ENCODE data around the gene PI4K2A.

DNA sequence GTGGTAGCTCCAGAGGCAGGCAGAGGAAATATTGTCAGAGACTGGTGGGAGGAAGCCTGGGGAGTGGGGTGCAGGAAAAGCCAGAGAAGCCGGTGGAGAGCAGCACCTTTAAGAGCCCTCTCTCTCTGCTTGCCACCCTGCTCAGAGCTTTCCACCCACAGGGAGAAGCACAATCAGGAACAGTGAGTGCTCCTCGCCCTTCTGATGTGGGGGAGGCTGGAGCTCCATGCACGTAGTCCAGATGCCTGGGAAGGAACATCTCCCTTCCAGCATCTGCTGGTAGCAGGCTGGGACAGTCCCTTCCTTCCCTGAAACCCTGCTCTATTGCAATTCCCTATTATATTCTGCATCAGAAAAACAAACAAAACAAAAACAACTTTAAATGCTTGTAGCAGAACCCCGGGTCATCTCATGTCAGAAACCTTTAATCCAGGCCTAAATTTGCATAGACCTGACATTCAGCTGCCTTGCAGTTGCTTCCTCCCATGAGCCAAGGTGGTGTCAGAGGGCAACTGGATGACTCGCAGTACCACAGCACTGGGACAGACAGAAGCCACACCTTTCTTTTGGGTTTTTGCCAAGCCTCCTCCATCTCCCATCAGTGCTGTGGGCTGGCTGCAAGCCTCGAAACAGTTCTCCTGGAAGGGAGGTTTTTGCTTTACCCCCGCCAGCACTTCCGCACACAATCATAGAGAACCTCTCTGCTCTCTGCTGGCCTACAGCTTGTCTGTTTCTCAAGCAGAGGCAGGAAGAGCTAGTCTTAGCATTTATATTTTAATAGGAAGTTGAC lies 33.5 kb downstream of the PI4K2A start:
- TF ChIP-seq POLR2A (IDR thresholded peaks at IDR 0.05; ENCODE audit: extremely low read depth, insufficient read length) (no peak), MYC (IDR thresholded peaks at IDR 0.05; ENCODE audit: low read depth, low read length) (no peak; the same call in 1 of the 2 replicates)
- TF ChIP-seq, protein P1, sequence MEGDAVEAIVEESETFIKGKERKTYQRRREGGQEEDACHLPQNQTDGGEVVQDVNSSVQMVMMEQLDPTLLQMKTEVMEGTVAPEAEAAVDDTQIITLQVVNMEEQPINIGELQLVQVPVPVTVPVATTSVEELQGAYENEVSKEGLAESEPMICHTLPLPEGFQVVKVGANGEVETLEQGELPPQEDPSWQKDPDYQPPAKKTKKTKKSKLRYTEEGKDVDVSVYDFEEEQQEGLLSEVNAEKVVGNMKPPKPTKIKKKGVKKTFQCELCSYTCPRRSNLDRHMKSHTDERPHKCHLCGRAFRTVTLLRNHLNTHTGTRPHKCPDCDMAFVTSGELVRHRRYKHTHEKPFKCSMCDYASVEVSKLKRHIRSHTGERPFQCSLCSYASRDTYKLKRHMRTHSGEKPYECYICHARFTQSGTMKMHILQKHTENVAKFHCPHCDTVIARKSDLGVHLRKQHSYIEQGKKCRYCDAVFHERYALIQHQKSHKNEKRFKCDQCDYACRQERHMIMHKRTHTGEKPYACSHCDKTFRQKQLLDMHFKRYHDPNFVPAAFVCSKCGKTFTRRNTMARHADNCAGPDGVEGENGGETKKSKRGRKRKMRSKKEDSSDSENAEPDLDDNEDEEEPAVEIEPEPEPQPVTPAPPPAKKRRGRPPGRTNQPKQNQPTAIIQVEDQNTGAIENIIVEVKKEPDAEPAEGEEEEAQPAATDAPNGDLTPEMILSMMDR (IDR thresholded peaks at IDR 0.05; ENCODE audit: low read depth, low read length), result no peak

Measured in NB4 (cell line).